H9 (cell line): ENCODE measurements around the gene TRPC6. TPM values are rescaled to one million over a fixed set of nuclear protein-coding genes. Genes with fewer than 3 reads are reported as not detected.

Experiments used
- DNase-seq: peaks from one replicate; pipeline ENCODE4 v3.0.0-alpha.2; 2017
- H2AFZ ChIP-seq: one replicate; pipeline ENCODE4 v1.6.1; 2013; ENCODE audit warnings: mild to moderate bottlenecking, low read length, control low read depth, moderate library complexity
- H2AK5ac ChIP-seq: 2 replicates; pipeline ENCODE4 v1.6.1; 2013; ENCODE audit warnings: low read length, control low read depth, mixed read lengths; ENCODE audit not compliant: insufficient read length
- H2BK120ac ChIP-seq: one replicate; pipeline ENCODE4 v1.6.1; 2013; ENCODE audit warnings: low read depth, mild to moderate bottlenecking, low read length, control low read depth, inconsistent platforms; ENCODE audit not compliant: poor library complexity, severe bottlenecking
- H2BK12ac ChIP-seq: 2 replicates; pipeline ENCODE4 v1.6.1; 2013; ENCODE audit warnings: low read length, control low read depth, mixed read lengths, low read depth; ENCODE audit not compliant: insufficient read length
- H2BK15ac ChIP-seq: 2 replicates; pipeline ENCODE4 v1.6.1; 2013; ENCODE audit warnings: low read depth, low read length, control low read depth
- H2BK20ac ChIP-seq: one replicate; pipeline ENCODE4 v1.6.1; 2013; ENCODE audit warnings: low read depth, mild to moderate bottlenecking, low read length, control low read depth, inconsistent platforms; ENCODE audit not compliant: poor library complexity, severe bottlenecking
- H2BK5ac ChIP-seq: 2 replicates; pipeline ENCODE4 v1.6.1; 2013; ENCODE audit warnings: low read length, control low read depth, mixed read lengths; ENCODE audit not compliant: insufficient read length
- H3K14ac ChIP-seq: 2 replicates; pipeline ENCODE4 v1.6.1; 2013; ENCODE audit warnings: low read length, control low read depth; ENCODE audit not compliant: insufficient read depth
- H3K18ac ChIP-seq: 2 replicates; pipeline ENCODE4 v1.6.1; 2013; ENCODE audit warnings: low read depth, mild to moderate bottlenecking, mixed read lengths, low read length, control low read depth; ENCODE audit not compliant: insufficient read length
- H3K23ac ChIP-seq: 2 replicates; pipeline ENCODE4 v1.6.1; 2013; ENCODE audit warnings: low read length, control low read depth, mixed read lengths, low read depth; ENCODE audit not compliant: insufficient read length
- H3K23me2 ChIP-seq: 2 replicates; pipeline ENCODE4 v1.6.1; 2013; ENCODE audit warnings: low read depth, mild to moderate bottlenecking, mixed read lengths, low read length, control low read depth; ENCODE audit not compliant: insufficient read length, poor library complexity, severe bottlenecking
- H3K27ac ChIP-seq: 2 replicates; pipeline ENCODE4 v1.5.1; 2013; ENCODE audit warnings: low read length, control low read depth, mixed read lengths, low read depth; ENCODE audit not compliant: insufficient read length
- H3K27me3 ChIP-seq: 2 replicates; pipeline ENCODE4 v1.6.1; 2013; ENCODE audit warnings: low read length, control low read depth, inconsistent platforms; ENCODE audit not compliant: insufficient read depth
- H3K4ac ChIP-seq: 2 replicates; pipeline ENCODE4 v1.6.1; 2013; ENCODE audit warnings: low read depth, mild to moderate bottlenecking, control low read depth, inconsistent platforms, low read length, moderate library complexity
- H3K4me1 ChIP-seq: 2 replicates; pipeline ENCODE4 v1.6.1; 2013; ENCODE audit warnings: low read length, control low read depth, inconsistent platforms; ENCODE audit not compliant: insufficient read depth
- H3K4me2 ChIP-seq: 2 replicates; pipeline ENCODE4 v1.6.1; 2013; ENCODE audit warnings: low read length, control low read depth, mixed read lengths; ENCODE audit not compliant: insufficient read length, insufficient read depth
- H3K56ac ChIP-seq: 2 replicates; pipeline ENCODE4 v1.6.1; 2013; ENCODE audit warnings: low read depth, mild to moderate bottlenecking, mixed read lengths, low read length, control low read depth; ENCODE audit not compliant: insufficient read length
- H3K79me1 ChIP-seq: 2 replicates; pipeline ENCODE4 v1.6.1; 2013; ENCODE audit warnings: low read depth, mild to moderate bottlenecking, moderate library complexity, low read length, control low read depth, inconsistent platforms; ENCODE audit not compliant: insufficient read depth, poor library complexity, severe bottlenecking
- H3K79me2 ChIP-seq: 2 replicates; pipeline ENCODE4 v1.6.1; 2013; ENCODE audit warnings: low read length, control low read depth, inconsistent platforms; ENCODE audit not compliant: insufficient read depth
- H3K9ac ChIP-seq: 2 replicates; pipeline ENCODE4 v1.6.1; 2013; ENCODE audit warnings: low read length, control low read depth, mixed read lengths; ENCODE audit not compliant: insufficient read length; ENCODE audit errors: extremely low read depth
- H3K9me3 ChIP-seq: one replicate; pipeline ENCODE4 v1.6.1; 2013; ENCODE audit warnings: low read depth, low read length, inconsistent platforms; ENCODE audit not compliant: control insufficient read depth
- H3T11ph ChIP-seq: one replicate; pipeline ENCODE4 v1.6.1; 2013; ENCODE audit warnings: mild to moderate bottlenecking, low read length, control low read depth, inconsistent platforms
- H4K20me1 ChIP-seq: one replicate; pipeline ENCODE4 v1.6.1; 2013; ENCODE audit not compliant: control insufficient read depth, insufficient read length, insufficient read depth
- H4K5ac ChIP-seq: 2 replicates; pipeline ENCODE4 v1.6.1; 2013; ENCODE audit warnings: low read depth, mild to moderate bottlenecking, mixed read lengths, low read length, control low read depth; ENCODE audit not compliant: insufficient read length
- H4K8ac ChIP-seq: replicated peaks from 2 replicates; pipeline ENCODE4 v1.6.1; 2013; ENCODE audit warnings: low read length, control low read depth, mixed read lengths, low read depth; ENCODE audit not compliant: insufficient read length
- H4K91ac ChIP-seq: 2 replicates; pipeline ENCODE4 v1.6.1; 2013; ENCODE audit warnings: low read depth, mild to moderate bottlenecking, moderate library complexity, mixed read lengths, low read length, control low read depth; ENCODE audit not compliant: insufficient read length
- H3K27ac Mint-ChIP-seq, 3 experiments: 2 replicates in 2 of 3; 3 replicates in 1 of 3; pipeline ENCODE4 v1.8.0; 2020 to 2021; ENCODE audit warnings: mixed read lengths in 3 of 3, mild to moderate bottlenecking in 1 of 3, moderate library complexity in 1 of 3
- H3K27me3 Mint-ChIP-seq: 2 replicates; pipeline ENCODE4 v1.8.0; 2021; ENCODE audit warnings: low read depth, mild to moderate bottlenecking, moderate library complexity, mixed read lengths
- H3K36me3 Mint-ChIP-seq, 3 experiments: 2 replicates in 2 of 3; 3 replicates in 1 of 3; pipeline ENCODE4 v1.8.0; 2020 to 2021; ENCODE audit warnings: low read depth in 3 of 3, mixed read lengths in 3 of 3; ENCODE audit not compliant: insufficient read depth in 1 of 3
- H3K4me1 Mint-ChIP-seq, 2 experiments: 2 replicates each; pipeline ENCODE4 v1.8.0; 2020; ENCODE audit warnings: mixed read lengths in 2 of 2
- H3K4me3 Mint-ChIP-seq, 2 experiments: 2 replicates in 1 of 2; 3 replicates in 1 of 2; pipeline ENCODE4 v1.8.0; 2020 to 2021; ENCODE audit warnings: mild to moderate bottlenecking in 2 of 2, mixed read lengths in 2 of 2, moderate library complexity in 1 of 2
- H3K9me3 Mint-ChIP-seq, 2 experiments: 2 replicates in 1 of 2; 3 replicates in 1 of 2; pipeline ENCODE4 v1.8.0; 2020; ENCODE audit warnings: mild to moderate bottlenecking in 2 of 2, mixed read lengths in 2 of 2, moderate library complexity in 1 of 2
- WGBS: extraction: QIAGEN DNeasy Blood & Tissue Kit; methylation state at CpG from one replicate; pipeline ENCODE4 v1.1.7; 2013; ENCODE audit warnings: missing lambda C conversion rate, low lambda C conversion rate, mixed read lengths; ENCODE audit not compliant: insufficient read length; ENCODE audit errors: extremely low coverage; 5-methylcytosine and 5-hydroxymethylcytosine counted together
- total RNA-seq: library from RNA; stranded (reverse); gene quantifications from 2 replicates; pipeline ENCODE4 v1.2.1, GENCODE V29; 2021
- TF ChIP-seq, protein P1 (sequence below): fragments of 200-600 bp; sonication (generic); conservative IDR thresholded peaks from 3 replicates; pipeline ENCODE4 v1.8.0; 2021; ENCODE audit warnings: antibody characterized with exemption, mild to moderate bottlenecking

TRPC6 gene
- total RNA-seq, 1 experiment from 2014 or later, result 14.4 TPM

GRCh38 chr11:101435408-101435973, 148.3 kb downstream of the TRPC6 start:
- H3K18ac ChIP-seq, result no peak overlapping the region
- H2BK5ac ChIP-seq, result no peak overlapping the region
- no peaks in the 10 kb centered on the region for H3K27me3 ChIP-seq
- no peak overlapping the region for H3K4me2 ChIP-seq
- Mint-ChIP-seq H3K9me3 (0 out of 5 replicates have a peak, but pooled peaks cover 0 to 3% of the 10 kb centered on the region in 2 experiments), H3K27ac (no peak overlapping the region), H3K4me3 (no peak overlapping the region), H3K4me1 (peaks cover 13 to 20% of the 10 kb centered on the region in 2 experiments), H3K36me3 (no peaks in the 10 kb centered on the region), H3K27me3 (no peaks in the 10 kb centered on the region; the same call in 1 of the 2 replicates)
- H3K23me2 ChIP-seq, result no peaks in the 10 kb centered on the region
- no peaks in the 10 kb centered on the region for H4K20me1 ChIP-seq
- no peak overlapping the region for H4K8ac ChIP-seq
- H3K23ac ChIP-seq, result no peak overlapping the region
- WGBS, result no CpG with 5 or more reads among the region's 3 CpGs
- no peak overlapping the region for H2BK12ac ChIP-seq
- no peaks in the 10 kb centered on the region for H3K79me1 ChIP-seq
- no peak overlapping the region for H2BK20ac ChIP-seq
- no peak overlapping the region for H3K14ac ChIP-seq
- H4K91ac ChIP-seq, result no peak overlapping the region
- H3K9ac ChIP-seq, result no peak overlapping the region
- TF ChIP-seq, protein P1, sequence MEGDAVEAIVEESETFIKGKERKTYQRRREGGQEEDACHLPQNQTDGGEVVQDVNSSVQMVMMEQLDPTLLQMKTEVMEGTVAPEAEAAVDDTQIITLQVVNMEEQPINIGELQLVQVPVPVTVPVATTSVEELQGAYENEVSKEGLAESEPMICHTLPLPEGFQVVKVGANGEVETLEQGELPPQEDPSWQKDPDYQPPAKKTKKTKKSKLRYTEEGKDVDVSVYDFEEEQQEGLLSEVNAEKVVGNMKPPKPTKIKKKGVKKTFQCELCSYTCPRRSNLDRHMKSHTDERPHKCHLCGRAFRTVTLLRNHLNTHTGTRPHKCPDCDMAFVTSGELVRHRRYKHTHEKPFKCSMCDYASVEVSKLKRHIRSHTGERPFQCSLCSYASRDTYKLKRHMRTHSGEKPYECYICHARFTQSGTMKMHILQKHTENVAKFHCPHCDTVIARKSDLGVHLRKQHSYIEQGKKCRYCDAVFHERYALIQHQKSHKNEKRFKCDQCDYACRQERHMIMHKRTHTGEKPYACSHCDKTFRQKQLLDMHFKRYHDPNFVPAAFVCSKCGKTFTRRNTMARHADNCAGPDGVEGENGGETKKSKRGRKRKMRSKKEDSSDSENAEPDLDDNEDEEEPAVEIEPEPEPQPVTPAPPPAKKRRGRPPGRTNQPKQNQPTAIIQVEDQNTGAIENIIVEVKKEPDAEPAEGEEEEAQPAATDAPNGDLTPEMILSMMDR, result no peak
- no peaks in the 10 kb centered on the region for H3K9me3 ChIP-seq
- no peak overlapping the region for H2BK15ac ChIP-seq
- no peak overlapping the region for H4K5ac ChIP-seq
- H3K4me1 ChIP-seq, result no peaks in the 10 kb centered on the region
- no peaks in the 10 kb centered on the region for H3K79me2 ChIP-seq
- no peak overlapping the region for H3K27ac ChIP-seq
- no peak overlapping the region for H2BK120ac ChIP-seq
- no peak for DNase-seq
- no peak overlapping the region for H2AFZ ChIP-seq
- no peak overlapping the region for H3T11ph ChIP-seq
- H3K56ac ChIP-seq, result no peak overlapping the region
- no peak overlapping the region for H2AK5ac ChIP-seq
- H3K4ac ChIP-seq, result no peak overlapping the region
